GM12892 (cell line): ENCODE results near the gene KRTAP10-9.

Experiments used
- POLR2AphosphoS5 ChIP-seq: IDR thresholded peaks from 2 replicates; pipeline ENCODE4 v1.6.1; 2011; ENCODE audit warnings: low read depth, low read length, control low read depth
- TAF1 ChIP-seq: IDR thresholded peaks from 2 replicates; pipeline ENCODE4 v1.6.1; 2011; ENCODE audit warnings: low read depth, mild to moderate bottlenecking, control low read depth, low read length, borderline replicate concordance

GRCh38 chr21:44648557-44649311 lies 21.8 kb downstream of the KRTAP10-9 start:
- no peak for TF ChIP-seq POLR2AphosphoS5
- TF ChIP-seq TAF1: no peak
